Measurements from ENCODE around the gene MAVS.

The MAVS gene

GRCh38 chr20:3922223-3922982 lies 75.8 kb downstream of the MAVS start:
- no peak for TF ChIP-seq CTCF (IDR thresholded peaks at IDR 0.05; ENCODE audit: low read length, missing control alignments)
- no peak for DNase-seq (ENCODE audit: low read depth)

GRCh38 chr20:3922983-3923339 lies 76.3 kb downstream of the MAVS start:
- no peak for DNase-seq (ENCODE audit: low read depth)
- TF ChIP-seq CTCF (IDR thresholded peaks at IDR 0.05; ENCODE audit: low read length, missing control alignments) = no peak
- no peak overlapping the region for H3K4me3 ChIP-seq (replicated peaks; ENCODE audit: low read depth, low read length)

More at GRCh38 chr20:3922223-3922982, 75.8 kb downstream of the MAVS start:
- no peak overlapping the region for H3K4me3 ChIP-seq (replicated peaks; ENCODE audit: low read depth, low read length)

GRCh38 chr20:3923818-3924217 lies 77.2 kb downstream of the MAVS start:
- no peak for TF ChIP-seq CTCF (IDR thresholded peaks at IDR 0.05; ENCODE audit: low read length, missing control alignments)
- DNase-seq (ENCODE audit: low read depth) = peak; percentile 48
- no peak overlapping the region for H3K4me3 ChIP-seq (replicated peaks; ENCODE audit: low read depth, low read length)

- no peak for DNase-seq (ENCODE audit: low read depth)
- no peak for TF ChIP-seq CTCF (IDR thresholded peaks at IDR 0.05; ENCODE audit: low read length, missing control alignments)
Observed at GRCh38 chr20:3924304-3925112, 77.9 kb downstream of the MAVS start.

GRCh38 chr20:3925113-3925695 lies 78.6 kb downstream of the MAVS start:
- DNase-seq (ENCODE audit: low read depth) = no peak
- no peak overlapping the region for H3K4me3 ChIP-seq (replicated peaks; ENCODE audit: low read depth, low read length)

More at GRCh38 chr20:3924304-3925112, 77.9 kb downstream of the MAVS start:
- no peak overlapping the region for H3K4me3 ChIP-seq (replicated peaks; ENCODE audit: low read depth, low read length)

More at GRCh38 chr20:3925113-3925695, 78.6 kb downstream of the MAVS start:
- no peak for TF ChIP-seq CTCF (IDR thresholded peaks at IDR 0.05; ENCODE audit: low read length, missing control alignments)

Measured in fibroblast of pulmonary artery (primary cell).